ENCODE measurements around the gene TRAFD1. TPM values are rescaled to one million over a fixed set of nuclear protein-coding genes. Genes with fewer than 3 reads are reported as not detected.

TRAFD1 gene
- total RNA-seq, 2 experiments from 2014 or later, result 14.3 to 19.4 TPM

GRCh38 chr12:112166051-112167015 is 41.0 kb downstream of the TRAFD1 start:
- no TSS peak for BruUV-seq (replicated peaks)
- H4K20me1 ChIP-seq (ENCODE audit: insufficient read depth, low read length), result no peaks in the 10 kb centered on the region
- intact Hi-C loops (cut with micrococcal nuclease; ENCODE audit: unreplicated experiment), result no loop called here
- no peak overlapping the region for H3K4me2 ChIP-seq (ENCODE audit: low read length)
- TF ChIP-seq CTCF (conservative IDR thresholded peaks at IDR 0.05; ENCODE audit: low read length) (no peak), EZH2phosphoT487 (IDR thresholded peaks at IDR 0.05; ENCODE audit: borderline replicate concordance, low read depth, low read length) (no peak)
- no peak overlapping the region for H3K4me3 ChIP-seq (ENCODE audit: low read depth, low read length, poor library complexity, severe bottlenecking)
- POLR2A ChIA-PET, result no interaction called here
- CTCF ChIA-PET (ENCODE audit: unreplicated experiment), result no interaction called here
- peaks cover 23% of the 10 kb centered on the region; the same call in 1 of the 2 replicates for H3K36me3 ChIP-seq (ENCODE audit: insufficient read depth, low read length)
- H3K27ac ChIP-seq (ENCODE audit: low read depth, low read length, poor library complexity, severe bottlenecking), result no peak overlapping the region
- no peaks in the 10 kb centered on the region for H3K9me2 ChIP-seq (ENCODE audit: insufficient read depth, low read length)
- H3K9me3 ChIP-seq (ENCODE audit: low read length), result no peaks in the 10 kb centered on the region
- no peak overlapping the region for H2AFZ ChIP-seq (ENCODE audit: low read length)
- H3K79me2 ChIP-seq (ENCODE audit: insufficient read depth, low read depth, low read length), result no peaks in the 10 kb centered on the region
- no peak for DNase-seq (ENCODE audit: low spot score)
- no peaks in the 10 kb centered on the region for H3K4me1 ChIP-seq (ENCODE audit: insufficient read depth, low read length, poor library complexity, severe bottlenecking)

GRCh38 chr12:112167031-112167461 is 41.7 kb downstream of the TRAFD1 start:
- Histone ChIP-seq H3K9me3 (ENCODE audit: low read length) (no peaks in the 10 kb centered on the region), H3K79me2 (ENCODE audit: insufficient read depth, low read depth, low read length) (no peaks in the 10 kb centered on the region), H3K4me2 (ENCODE audit: low read length) (no peak overlapping the region), H3K36me3 (ENCODE audit: insufficient read depth, low read length) (peaks cover 17% of the 10 kb centered on the region; the same call in 1 of the 2 replicates), H3K27ac (ENCODE audit: low read depth, low read length, poor library complexity, severe bottlenecking) (no peak overlapping the region), H4K20me1 (ENCODE audit: insufficient read depth, low read length) (no peaks in the 10 kb centered on the region), H3K4me1 (ENCODE audit: insufficient read depth, low read length, poor library complexity, severe bottlenecking) (no peaks in the 10 kb centered on the region), H3K4me3 (ENCODE audit: low read depth, low read length, poor library complexity, severe bottlenecking) (no peak overlapping the region), H3K9me2 (ENCODE audit: insufficient read depth, low read length) (no peaks in the 10 kb centered on the region), H2AFZ (ENCODE audit: low read length) (no peak overlapping the region)
- TF ChIP-seq CTCF (conservative IDR thresholded peaks at IDR 0.05; ENCODE audit: low read length) (no peak), EZH2phosphoT487 (IDR thresholded peaks at IDR 0.05; ENCODE audit: borderline replicate concordance, low read depth, low read length) (no peak)
- no TSS peak for BruUV-seq (replicated peaks)
- intact Hi-C loops (cut with micrococcal nuclease; ENCODE audit: unreplicated experiment), result no loop called here
- ChIA-PET CTCF (ENCODE audit: unreplicated experiment) (no interaction called here), POLR2A (interaction anchor here (0.6 kb wide), 1 partner anchor 39 kb away, joined by 3 read pairs; no protein-coding TSS in a partner anchor)
- no peak for DNase-seq (ENCODE audit: low spot score)
